Activated CD4-positive, alpha-beta T cell treated with anti-CD3 and anti-CD28 coated beads, Interleukin-2, amount 10 ng/mL, durations not matched to agents 24 days and 14 days (primary cell): ENCODE measurements around the gene PHLDA1. TPM values are rescaled to one million over a fixed set of nuclear protein-coding genes. Genes with fewer than 3 reads are reported as not detected.

Experiments used
- DNase-seq: peaks from one replicate; pipeline ENCODE4 v3.0.0; 2022
- H3K27ac Mint-ChIP-seq: one replicate; pipeline ENCODE4 v1.8.0; 2022; ENCODE audit warnings: mild to moderate bottlenecking, mixed read lengths
- H3K27me3 Mint-ChIP-seq: one replicate; pipeline ENCODE4 v1.8.0; 2022; ENCODE audit warnings: mixed read lengths
- H3K36me3 Mint-ChIP-seq: one replicate; pipeline ENCODE4 v1.8.0; 2022; ENCODE audit warnings: low read depth, mild to moderate bottlenecking, mixed read lengths
- H3K4me1 Mint-ChIP-seq: one replicate; pipeline ENCODE4 v1.8.0; 2021; ENCODE audit warnings: mixed read lengths
- H3K4me3 Mint-ChIP-seq: one replicate; pipeline ENCODE4 v1.8.0; 2022; ENCODE audit warnings: mild to moderate bottlenecking, moderate library complexity, mixed read lengths
- H3K9me3 Mint-ChIP-seq: one replicate; pipeline ENCODE4 v1.8.0; 2021; ENCODE audit warnings: mixed read lengths
- intact Hi-C: fragments of 100-400 bp; cut with micrococcal nuclease; formaldehyde crosslinking; loops from one replicate; pipeline ENCODE4 v1.15.1; 2023
- total RNA-seq: library from RNA; stranded (reverse); gene quantifications from 2 replicates; pipeline ENCODE4 v1.2.3, GENCODE V29; 2022

The PHLDA1 gene
- total RNA-seq, result 59.6 and 60.7 TPM in 2 replicates

- Mint-ChIP-seq H3K4me3 (peak within 1 kb of the TSS; percentile 99), H3K36me3 (peaks cover 46% of the 10 kb centered on the region), H3K9me3 (no peaks in the 10 kb centered on the region), H3K27ac (peak within 1 kb of the TSS; percentile 99), H3K4me1 (peaks cover 36% of the 10 kb centered on the region), H3K27me3 (peaks cover 2% of the 10 kb centered on the region)
- peak; percentile 98 for DNase-seq
- intact Hi-C loops, result loop anchor here (1.0 to 5.0 kb wide), 15 partner anchors 11 to 639 kb away; partner anchors contain the start of genes BBS10, GLIPR1, GLIPR1L2 and KRR1
Observed at GRCh38 chr12:76031414-76032042, at the start of gene PHLDA1. Gene PHLDA1 (minus strand): TSS chr12:76031776.

DNA sequence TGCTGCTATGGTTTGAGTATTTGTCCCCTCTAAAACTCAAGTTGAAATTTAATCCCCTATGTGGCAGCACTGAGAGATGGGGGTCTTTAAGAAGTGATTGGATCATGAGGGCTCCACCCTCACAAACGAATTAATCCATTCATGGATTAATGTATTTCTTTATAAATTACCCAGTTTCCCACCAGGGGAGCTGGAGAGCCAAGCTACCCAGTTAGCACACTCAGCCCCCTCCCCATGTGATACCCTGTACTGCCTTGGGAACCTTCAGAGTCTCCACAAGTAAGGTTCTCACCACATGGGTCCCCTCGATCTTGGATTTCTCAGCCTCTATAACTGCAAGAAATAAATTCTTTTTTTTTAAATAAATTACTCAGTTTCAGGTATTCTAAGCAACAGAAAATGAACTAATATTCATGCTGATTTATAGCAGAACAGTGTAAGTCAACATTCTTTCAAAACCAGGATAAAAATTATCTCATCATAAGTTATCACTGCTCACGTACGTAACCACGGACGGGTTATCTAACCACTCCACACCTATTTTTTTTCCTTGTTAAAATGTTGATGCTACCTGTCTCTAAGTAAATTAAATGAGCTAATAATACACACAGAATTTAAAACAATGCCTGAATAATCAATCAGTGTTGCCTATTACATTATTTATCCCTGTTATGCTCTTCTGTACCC lies 49.3 kb upstream of the PHLDA1 start:
- Mint-ChIP-seq H3K4me1 (peaks cover 52% of the 10 kb centered on the region), H3K4me3 (no peak overlapping the region), H3K9me3 (no peaks in the 10 kb centered on the region), H3K27ac (no peak overlapping the region), H3K36me3 (peaks cover 58% of the 10 kb centered on the region), H3K27me3 (no peaks in the 10 kb centered on the region)
- intact Hi-C loops, result loop anchor here (5.0 kb wide), 2 partner anchors 144 to 1544 kb away; partner anchors contain the start of gene ATXN7L3B
- no peak for DNase-seq

- peak overlapping the region; percentile 20 for H3K27ac Mint-ChIP-seq
- intact Hi-C loops, result loop anchor here (5.0 kb wide), 2 partner anchors 143 to 1543 kb away; partner anchors contain the start of gene ATXN7L3B
- H3K27me3 Mint-ChIP-seq, result no peaks in the 10 kb centered on the region
- H3K4me1 Mint-ChIP-seq, result peaks cover 47% of the 10 kb centered on the region
- H3K9me3 Mint-ChIP-seq, result no peaks in the 10 kb centered on the region
- DNase-seq, result no peak
- no peak overlapping the region for H3K4me3 Mint-ChIP-seq
- peaks cover 60% of the 10 kb centered on the region for H3K36me3 Mint-ChIP-seq
Observed at GRCh38 chr12:76080017-76080728, 48.6 kb upstream of the PHLDA1 start.

- H3K36me3 Mint-ChIP-seq, result peaks cover 63% of the 10 kb centered on the region
- peaks cover 53% of the 10 kb centered on the region for H3K4me1 Mint-ChIP-seq
- no peak overlapping the region for H3K27ac Mint-ChIP-seq
- H3K4me3 Mint-ChIP-seq, result no peak overlapping the region
- intact Hi-C loops, result no loop called here
- H3K9me3 Mint-ChIP-seq, result no peaks in the 10 kb centered on the region
- DNase-seq, result no peak
- H3K27me3 Mint-ChIP-seq, result no peaks in the 10 kb centered on the region
Observed at GRCh38 chr12:76078748-76079147, 47.2 kb upstream of the PHLDA1 start.

DNA sequence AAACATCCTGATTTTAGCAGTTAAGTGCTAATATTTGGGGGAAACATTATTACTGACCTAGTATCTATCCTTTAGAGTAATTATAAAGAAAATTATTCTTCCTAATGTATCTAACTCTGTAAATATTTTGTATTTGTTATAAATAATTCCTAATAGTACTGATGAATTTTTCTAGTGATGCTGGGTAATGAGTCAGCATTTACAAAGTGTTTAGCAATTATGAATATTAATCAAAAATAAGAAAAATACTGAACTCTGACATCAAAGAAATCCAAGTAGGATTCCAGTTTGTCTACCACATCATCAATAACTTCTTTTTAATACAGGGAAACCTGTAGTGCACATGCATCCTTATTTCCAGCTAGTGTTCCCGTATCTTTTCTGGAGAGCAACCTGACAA lies 43.9 kb upstream of the PHLDA1 start:
- H3K27me3 Mint-ChIP-seq, result no peaks in the 10 kb centered on the region
- intact Hi-C loops, result no loop called here
- no peak overlapping the region for H3K4me3 Mint-ChIP-seq
- H3K27ac Mint-ChIP-seq, result no peak overlapping the region
- H3K9me3 Mint-ChIP-seq, result no peaks in the 10 kb centered on the region
- H3K4me1 Mint-ChIP-seq, result peaks cover 51% of the 10 kb centered on the region
- no peak for DNase-seq
- H3K36me3 Mint-ChIP-seq, result peaks cover 64% of the 10 kb centered on the region

GRCh38 chr12:76074701-76075336 lies 43.2 kb upstream of the PHLDA1 start:
- intact Hi-C loops, result no loop called here
- no peak for DNase-seq
- H3K27me3 Mint-ChIP-seq, result no peaks in the 10 kb centered on the region
- H3K36me3 Mint-ChIP-seq, result peaks cover 64% of the 10 kb centered on the region
- H3K4me1 Mint-ChIP-seq, result peaks cover 51% of the 10 kb centered on the region
- H3K27ac Mint-ChIP-seq, result peak overlapping the region; percentile 0
- H3K4me3 Mint-ChIP-seq, result no peak overlapping the region
- no peaks in the 10 kb centered on the region for H3K9me3 Mint-ChIP-seq

DNA sequence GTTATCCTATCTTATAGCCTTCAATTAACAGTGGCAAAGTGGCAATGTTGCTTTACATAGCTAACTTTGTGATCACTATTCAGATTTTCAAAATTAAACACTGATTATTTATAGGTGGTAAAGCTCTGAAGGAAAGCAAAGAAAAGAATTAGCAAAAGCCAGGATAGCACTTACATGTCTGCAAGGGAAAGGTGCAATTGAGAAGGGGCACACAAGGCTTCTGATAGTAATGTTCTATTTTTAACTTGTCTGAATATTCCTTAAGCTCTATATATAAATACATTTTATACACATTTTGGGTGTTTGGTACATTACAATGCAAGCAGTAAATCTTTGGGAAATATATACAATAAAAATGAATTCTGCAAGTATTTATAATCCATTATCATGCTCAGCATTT lies 42.0 kb upstream of the PHLDA1 start:
- Mint-ChIP-seq H3K9me3 (peaks cover 4% of the 10 kb centered on the region), H3K27ac (no peak overlapping the region), H3K27me3 (no peaks in the 10 kb centered on the region), H3K4me1 (peaks cover 50% of the 10 kb centered on the region), H3K36me3 (peaks cover 62% of the 10 kb centered on the region), H3K4me3 (no peak overlapping the region)
- DNase-seq, result no peak
- intact Hi-C loops, result no loop called here

- H3K36me3 Mint-ChIP-seq, result peaks cover 67% of the 10 kb centered on the region
- intact Hi-C loops, result no loop called here
- no peak overlapping the region for H3K4me3 Mint-ChIP-seq
- peaks cover 5% of the 10 kb centered on the region for H3K9me3 Mint-ChIP-seq
- no peak for DNase-seq
- peaks cover 50% of the 10 kb centered on the region for H3K4me1 Mint-ChIP-seq
- no peaks in the 10 kb centered on the region for H3K27me3 Mint-ChIP-seq
- H3K27ac Mint-ChIP-seq, result no peak overlapping the region
Observed at GRCh38 chr12:76072568-76072967, 41.0 kb upstream of the PHLDA1 start.

GRCh38 chr12:76069339-76069738 lies 37.8 kb upstream of the PHLDA1 start:
- intact Hi-C loops, result no loop called here
- DNase-seq, result no peak
- Mint-ChIP-seq H3K27me3 (no peaks in the 10 kb centered on the region), H3K4me3 (no peak overlapping the region), H3K4me1 (peaks cover 41% of the 10 kb centered on the region), H3K36me3 (peaks cover 84% of the 10 kb centered on the region), H3K27ac (peak overlapping the region; percentile 15), H3K9me3 (peaks cover 20% of the 10 kb centered on the region)

DNA sequence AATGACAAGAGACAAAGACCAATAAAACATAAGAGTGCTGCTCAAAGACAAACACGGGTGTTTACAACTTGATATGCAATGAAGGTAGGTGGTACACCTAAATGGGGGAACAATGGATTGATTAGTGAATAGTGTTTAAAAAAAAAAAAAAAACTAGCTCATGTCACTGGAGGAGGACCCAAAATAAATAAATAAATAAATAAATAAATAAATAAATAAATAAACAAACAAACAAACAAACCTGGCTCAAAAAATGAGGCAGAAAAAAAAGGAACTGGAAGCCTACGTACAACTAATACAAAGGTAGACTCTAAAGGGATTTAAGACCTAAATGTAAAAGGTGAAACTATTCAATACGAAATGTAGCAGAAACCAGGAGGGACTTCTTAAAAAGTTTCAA lies 34.3 kb upstream of the PHLDA1 start:
- intact Hi-C loops, result loop anchor here (2.0 kb wide), 1 partner anchor 15 kb away; no protein-coding TSS in a partner anchor
- Mint-ChIP-seq H3K27ac (no peak overlapping the region), H3K9me3 (peaks cover 23% of the 10 kb centered on the region), H3K4me3 (no peak overlapping the region), H3K4me1 (peaks cover 30% of the 10 kb centered on the region), H3K36me3 (peaks cover 89% of the 10 kb centered on the region), H3K27me3 (no peaks in the 10 kb centered on the region)
- DNase-seq, result no peak

- Mint-ChIP-seq H3K36me3 (peaks cover 89% of the 10 kb centered on the region), H3K27ac (no peak overlapping the region), H3K27me3 (no peaks in the 10 kb centered on the region), H3K9me3 (peaks cover 23% of the 10 kb centered on the region), H3K4me3 (no peak overlapping the region), H3K4me1 (peaks cover 29% of the 10 kb centered on the region)
- intact Hi-C loops, result loop anchor here (2.0 kb wide), 1 partner anchor 14 kb away; no protein-coding TSS in a partner anchor
- DNase-seq, result no peak
Observed at GRCh38 chr12:76064904-76065303, 33.3 kb upstream of the PHLDA1 start.

GRCh38 chr12:76060111-76060510 lies 28.5 kb upstream of the PHLDA1 start:
- Mint-ChIP-seq H3K9me3 (peaks cover 9% of the 10 kb centered on the region), H3K36me3 (peaks cover 75% of the 10 kb centered on the region), H3K27ac (peak overlapping the region; percentile 12), H3K4me3 (no peak overlapping the region), H3K4me1 (peaks cover 16% of the 10 kb centered on the region), H3K27me3 (no peaks in the 10 kb centered on the region)
- no peak for DNase-seq
- intact Hi-C loops, result no loop called here

GRCh38 chr12:76057326-76057725 lies 25.8 kb upstream of the PHLDA1 start:
- H3K9me3 Mint-ChIP-seq, result no peaks in the 10 kb centered on the region
- intact Hi-C loops, result no loop called here
- no peak for DNase-seq
- peak overlapping the region; percentile 22 for H3K27ac Mint-ChIP-seq
- no peaks in the 10 kb centered on the region for H3K27me3 Mint-ChIP-seq
- no peak overlapping the region for H3K4me3 Mint-ChIP-seq
- peaks cover 9% of the 10 kb centered on the region for H3K4me1 Mint-ChIP-seq
- H3K36me3 Mint-ChIP-seq, result peaks cover 68% of the 10 kb centered on the region
